Dendritic cell treated with granulocyte-macrophage colony-stimulating factor and Interleukin-4, amounts not matched to agents 40 ng/mL and 50 ng/mL, for 4 days (primary cell): ENCODE results near the gene CUZD1.
"Not testable (repeated sequence)": the region's sequence is repeated elsewhere in the genome, so short reads cannot be mapped to it uniquely, and the experiment has no call there.

Experiments used
- H3K27ac Mint-ChIP-seq: one replicate; pipeline ENCODE4 v1.8.0; 2022; ENCODE audit warnings: mild to moderate bottlenecking, mixed read lengths
- H3K27me3 Mint-ChIP-seq: one replicate; pipeline ENCODE4 v1.8.0; 2022; ENCODE audit warnings: mild to moderate bottlenecking, mixed read lengths
- H3K36me3 Mint-ChIP-seq: one replicate; pipeline ENCODE4 v1.8.0; 2022; ENCODE audit warnings: low read depth, mixed read lengths
- H3K4me1 Mint-ChIP-seq: one replicate; pipeline ENCODE4 v1.8.0; 2022; ENCODE audit warnings: low read depth, mixed read lengths
- H3K4me3 Mint-ChIP-seq: one replicate; pipeline ENCODE4 v1.8.0; 2022; ENCODE audit warnings: mild to moderate bottlenecking, moderate library complexity, mixed read lengths
- H3K9me3 Mint-ChIP-seq: one replicate; pipeline ENCODE4 v1.8.0; 2022; ENCODE audit warnings: mixed read lengths
- intact Hi-C: fragments of 100-400 bp; cut with micrococcal nuclease; formaldehyde crosslinking; loops from one replicate; pipeline ENCODE4 v1.15.0; 2022

The CUZD1 gene

DNA sequence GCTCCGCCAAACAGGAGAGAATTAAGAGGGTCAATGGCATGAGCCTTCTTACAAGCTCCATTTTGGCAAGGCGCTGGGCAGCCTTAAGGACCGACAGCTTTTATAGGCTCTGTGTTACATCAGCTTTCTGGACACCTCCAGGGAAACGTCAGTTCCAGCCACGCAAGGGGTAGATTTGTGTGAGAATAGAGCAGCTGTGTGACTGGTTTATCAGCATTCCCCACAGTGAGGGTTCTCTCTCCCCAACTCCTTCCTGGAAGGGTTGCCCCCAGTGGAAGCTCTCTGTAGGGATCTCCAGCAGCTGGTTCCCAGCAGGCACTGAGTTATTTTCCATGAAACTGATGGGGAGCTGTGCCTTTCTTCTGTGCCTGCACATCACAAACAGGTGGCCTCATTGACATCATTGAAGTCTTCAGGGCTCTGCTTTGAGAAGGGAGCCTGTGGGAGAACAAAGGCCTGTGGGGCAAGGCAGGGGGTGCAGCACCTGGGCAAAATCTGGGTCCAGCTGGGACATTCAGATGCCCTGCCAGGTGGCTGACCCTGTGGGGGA lies at the start of gene CUZD1:
CUZD1 (minus strand) TSS at position 75 of the 550 bp plus-strand sequence; CDS start at position 61, 14 bp downstream.
- Mint-ChIP-seq H3K27me3 (no peaks in the 10 kb centered on the region), H3K4me1 (no peaks in the 10 kb centered on the region), H3K36me3 (peaks cover 26% of the 10 kb centered on the region), H3K4me3 (no peak within 1 kb of the TSS), H3K9me3 (peaks cover 6% of the 10 kb centered on the region), H3K27ac (no peak within 1 kb of the TSS)
- intact Hi-C loops = no loop called here

DNA sequence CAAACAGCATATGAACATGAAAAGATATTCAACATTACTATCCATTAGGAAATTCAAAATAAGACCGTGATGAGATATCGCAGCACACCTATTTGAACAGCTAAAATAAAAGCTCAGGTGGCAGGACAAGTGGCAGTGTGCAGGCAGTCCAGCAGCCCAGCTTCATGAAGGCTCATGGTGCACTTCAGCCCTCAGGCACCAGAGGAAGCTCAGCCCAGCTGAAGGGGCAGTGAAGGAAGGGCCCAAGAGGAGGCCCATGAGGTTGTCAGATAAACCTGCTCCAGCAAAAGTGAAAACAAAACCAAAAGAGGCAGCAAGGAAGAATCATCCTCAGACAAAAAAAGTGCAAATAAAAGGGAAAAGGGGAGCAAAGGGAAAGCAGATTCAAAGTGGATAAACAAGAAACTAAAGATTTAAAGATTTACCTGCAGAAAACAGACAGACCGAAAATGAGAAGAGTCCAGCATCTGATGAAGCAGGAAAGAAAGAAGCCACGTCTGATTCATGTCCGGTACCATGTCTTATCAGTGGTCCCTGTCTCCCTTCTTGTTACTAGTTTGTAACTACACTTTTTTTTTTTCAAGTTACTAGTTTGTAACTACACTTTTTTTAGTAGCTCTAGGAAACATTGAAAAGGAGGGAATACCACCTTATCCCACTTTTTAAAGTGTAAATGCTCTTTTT lies 48.7 kb upstream of the CUZD1 start:
- Mint-ChIP-seq H3K4me1 (no peaks in the 10 kb centered on the region), H3K36me3 (no peaks in the 10 kb centered on the region), H3K27me3 (no peaks in the 10 kb centered on the region), H3K9me3 (no peaks in the 10 kb centered on the region), H3K4me3 (no peak overlapping the region), H3K27ac (no peak overlapping the region)
- intact Hi-C loops = no loop called here

DNA sequence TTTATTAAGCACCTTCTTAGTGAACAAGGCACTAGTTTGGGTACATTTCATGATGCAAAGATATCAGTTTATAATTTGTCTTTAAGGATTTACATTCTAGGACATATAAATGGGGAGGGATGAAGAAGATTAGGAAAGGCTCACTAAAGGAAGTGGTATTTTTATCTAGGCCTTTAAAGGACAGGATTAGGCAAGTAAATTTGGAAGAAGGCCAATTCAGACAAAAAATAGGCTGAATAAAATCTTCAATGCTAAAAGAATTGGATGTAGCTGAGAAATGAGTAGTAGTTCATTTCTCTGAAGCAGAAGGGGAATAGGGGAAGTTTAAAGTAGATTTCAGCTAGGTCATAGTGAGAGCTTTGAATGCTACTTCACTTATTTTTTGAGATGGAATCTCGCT lies 38.5 kb upstream of the CUZD1 start:
- no peak overlapping the region for H3K4me3 Mint-ChIP-seq
- H3K27me3 Mint-ChIP-seq = peaks cover 14% of the 10 kb centered on the region
- peaks cover 17% of the 10 kb centered on the region for H3K4me1 Mint-ChIP-seq
- no peak overlapping the region for H3K27ac Mint-ChIP-seq
- intact Hi-C loops = loop anchor here (5.0 kb wide), 1 partner anchor 68 kb away; the partner anchor contains the start of gene C10orf88
- peaks cover 2% of the 10 kb centered on the region for H3K36me3 Mint-ChIP-seq
- H3K9me3 Mint-ChIP-seq = no peaks in the 10 kb centered on the region

GRCh38 chr10:122882766-122883165 lies 37.1 kb upstream of the CUZD1 start:
- Mint-ChIP-seq H3K27ac (no peak overlapping the region), H3K36me3 (peaks cover 6% of the 10 kb centered on the region), H3K27me3 (peaks cover 20% of the 10 kb centered on the region), H3K9me3 (no peaks in the 10 kb centered on the region), H3K4me1 (peaks cover 28% of the 10 kb centered on the region), H3K4me3 (no peak overlapping the region)
- intact Hi-C loops = loop anchor here (5.0 kb wide), 1 partner anchor 70 kb away; the partner anchor contains the start of gene C10orf88

- H3K27me3 Mint-ChIP-seq = peaks cover 20% of the 10 kb centered on the region
- peaks cover 28% of the 10 kb centered on the region for H3K4me1 Mint-ChIP-seq
- peak within 1 kb of the TSS; percentile 73 for H3K27ac Mint-ChIP-seq
- H3K9me3 Mint-ChIP-seq = peaks cover 7% of the 10 kb centered on the region
- intact Hi-C loops = loop anchor here (5.0 kb wide), 1 partner anchor 73 kb away; the partner anchor contains the start of gene C10orf88
- H3K4me3 Mint-ChIP-seq = peak within 1 kb of the TSS; percentile 85
- peaks cover 6% of the 10 kb centered on the region for H3K36me3 Mint-ChIP-seq
Measured at GRCh38 chr10:122879339-122880273, 33.9 kb upstream of the CUZD1 start, which contains the start of gene FAM24B. Gene FAM24B, minus strand, starts transcription at chr10:122879581. Its CDS starts 29,066 bp downstream, at chr10:122850515.

- Mint-ChIP-seq H3K36me3 (peaks cover 6% of the 10 kb centered on the region), H3K9me3 (peaks cover 8% of the 10 kb centered on the region), H3K27me3 (peaks cover 20% of the 10 kb centered on the region), H3K4me3 (peak overlapping the region; percentile 85), H3K4me1 (peaks cover 24% of the 10 kb centered on the region), H3K27ac (peak overlapping the region; percentile 73)
- intact Hi-C loops = no loop called here
Measured at GRCh38 chr10:122878799-122879338, 33.2 kb upstream of the CUZD1 start.

GRCh38 chr10:122877264-122877663 lies 31.6 kb upstream of the CUZD1 start:
- Mint-ChIP-seq H3K27me3 (peaks cover 20% of the 10 kb centered on the region), H3K4me1 (peaks cover 24% of the 10 kb centered on the region), H3K36me3 (peaks cover 6% of the 10 kb centered on the region), H3K9me3 (peaks cover 8% of the 10 kb centered on the region), H3K4me3 (no peak overlapping the region), H3K27ac (no peak overlapping the region)
- intact Hi-C loops = no loop called here

- Mint-ChIP-seq H3K36me3 (peaks cover 6% of the 10 kb centered on the region), H3K4me1 (peaks cover 24% of the 10 kb centered on the region), H3K27ac (no peak overlapping the region), H3K27me3 (peaks cover 20% of the 10 kb centered on the region), H3K4me3 (no peak overlapping the region), H3K9me3 (peaks cover 8% of the 10 kb centered on the region)
- intact Hi-C loops = no loop called here
Measured at GRCh38 chr10:122876467-122876855, 30.8 kb upstream of the CUZD1 start.

GRCh38 chr10:122875843-122876466 lies 30.3 kb upstream of the CUZD1 start:
- H3K27me3 Mint-ChIP-seq = peaks cover 20% of the 10 kb centered on the region
- peaks cover 8% of the 10 kb centered on the region for H3K9me3 Mint-ChIP-seq
- H3K36me3 Mint-ChIP-seq = peaks cover 6% of the 10 kb centered on the region
- H3K4me1 Mint-ChIP-seq = peaks cover 24% of the 10 kb centered on the region
- H3K4me3 Mint-ChIP-seq = no peak overlapping the region
- H3K27ac Mint-ChIP-seq = no peak overlapping the region
- intact Hi-C loops = no loop called here

GRCh38 chr10:122871947-122872346 lies 26.3 kb upstream of the CUZD1 start:
- H3K27me3 Mint-ChIP-seq, H3K4me1 Mint-ChIP-seq, H3K4me3 Mint-ChIP-seq, H3K27ac Mint-ChIP-seq: not testable (repeated sequence)
- intact Hi-C loops = loop anchor here (2.0 kb wide), 1 partner anchor 19 kb away; no protein-coding TSS in a partner anchor
- peaks cover 10% of the 10 kb centered on the region for H3K36me3 Mint-ChIP-seq
- H3K9me3 Mint-ChIP-seq = peaks cover 35% of the 10 kb centered on the region

DNA sequence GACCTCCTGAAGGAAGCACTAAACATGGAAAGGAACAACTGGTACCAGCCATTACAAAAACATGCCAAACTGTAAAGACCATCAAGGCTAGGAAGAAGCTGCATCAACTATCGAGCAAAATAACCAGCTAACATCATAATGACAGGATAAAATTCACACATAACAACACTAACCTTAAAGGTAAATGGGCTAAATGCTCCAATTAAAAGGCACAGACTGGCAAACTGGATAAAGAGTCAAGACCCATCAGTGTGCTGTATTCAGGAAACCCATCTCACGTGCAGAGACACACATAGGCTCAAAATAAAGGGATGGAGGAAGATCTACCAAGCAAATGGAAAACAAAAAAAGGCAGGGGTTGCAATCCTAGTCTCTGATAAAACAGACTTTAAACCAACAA lies 23.1 kb upstream of the CUZD1 start:
- intact Hi-C loops, H3K4me3 Mint-ChIP-seq, H3K27me3 Mint-ChIP-seq, H3K4me1 Mint-ChIP-seq, H3K27ac Mint-ChIP-seq: not testable (repeated sequence)
- H3K9me3 Mint-ChIP-seq = peaks cover 27% of the 10 kb centered on the region
- H3K36me3 Mint-ChIP-seq = peaks cover 10% of the 10 kb centered on the region

DNA sequence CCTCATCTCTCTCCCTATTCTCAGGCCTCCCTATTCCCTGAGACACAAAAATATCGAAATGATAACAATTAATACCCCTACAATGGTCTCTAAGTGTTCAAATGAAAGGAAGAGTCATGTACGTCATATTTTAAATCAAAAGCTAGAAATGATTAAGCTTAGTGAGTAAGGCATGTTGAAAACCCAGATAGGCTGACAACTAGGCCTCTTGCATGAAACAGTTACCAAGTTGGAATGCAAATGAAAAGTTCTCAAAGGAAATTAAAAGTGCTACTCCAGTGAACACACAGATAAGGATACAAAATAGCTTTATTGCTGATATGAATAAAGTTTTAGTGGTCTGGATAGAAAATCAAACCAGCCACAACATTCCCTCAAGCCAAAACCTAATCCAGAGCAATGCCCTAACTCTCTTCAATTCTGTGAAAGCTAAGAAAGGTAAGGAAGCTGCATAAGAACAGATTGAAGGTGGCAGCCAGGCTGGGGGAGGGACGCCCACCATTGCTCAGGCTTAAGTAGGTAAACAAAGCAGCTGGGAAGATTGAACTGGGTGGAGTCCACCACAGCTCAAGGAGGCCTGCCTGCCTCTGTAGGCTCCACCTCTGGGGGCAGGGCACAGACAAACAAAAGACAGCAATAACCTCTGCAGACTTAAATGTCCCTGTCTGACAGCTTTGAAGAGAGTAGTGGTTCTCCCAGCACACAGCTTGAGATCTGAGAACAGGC lies 21.3 kb upstream of the CUZD1 start:
- Mint-ChIP-seq H3K36me3 (peaks cover 10% of the 10 kb centered on the region), H3K9me3 (peaks cover 27% of the 10 kb centered on the region)
- H3K27me3 Mint-ChIP-seq, intact Hi-C loops, H3K27ac Mint-ChIP-seq, H3K4me3 Mint-ChIP-seq, H3K4me1 Mint-ChIP-seq: not testable (repeated sequence)

DNA sequence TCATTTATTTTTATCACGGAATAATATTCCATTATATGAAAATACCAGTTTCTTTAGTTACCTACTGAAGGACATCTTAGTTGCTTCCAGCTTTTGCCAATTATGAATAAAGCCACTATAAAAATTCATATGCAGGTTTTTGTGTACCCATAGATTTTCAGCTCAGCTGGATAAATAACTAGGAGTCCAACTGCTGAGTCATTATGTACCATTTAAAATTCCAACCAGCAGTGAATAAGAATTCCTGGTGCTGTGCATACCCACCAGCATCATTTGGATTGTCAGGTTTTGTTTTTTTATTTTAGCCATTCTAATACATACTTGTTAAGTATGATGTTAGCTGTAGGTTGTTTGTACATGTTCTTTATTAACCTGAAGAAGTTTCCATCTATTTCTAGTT lies 19.2 kb upstream of the CUZD1 start:
- Mint-ChIP-seq H3K27ac (no peak overlapping the region), H3K4me3 (no peak overlapping the region), H3K36me3 (peaks cover 10% of the 10 kb centered on the region), H3K9me3 (peaks cover 25% of the 10 kb centered on the region), H3K27me3 (no peaks in the 10 kb centered on the region), H3K4me1 (no peaks in the 10 kb centered on the region)
- intact Hi-C loops = no loop called here
